GM18951 (cell line): ENCODE measurements around the gene DUSP6.

ENCODE experiments used
- POLR2A ChIP-seq: IDR thresholded peaks from 4 replicates; pipeline ENCODE4 v1.6.1; 2011; ENCODE audit warnings: mild to moderate bottlenecking; ENCODE audit not compliant: insufficient read length, insufficient read depth; ENCODE audit errors: extremely low read depth
- in situ Hi-C: fragments of 300-500 bp; cut with MboI; formaldehyde crosslinking; loops from one replicate; pipeline ENCODE4 v1.12.0; 2022; ENCODE audit warnings: low sequenced_read_pairs, mixed read lengths, inconsistent platforms; ENCODE audit not compliant: unreplicated experiment

The DUSP6 gene

GRCh38 chr12:89305373-89305772 is 46.9 kb downstream of the DUSP6 start:
- in situ Hi-C loops, result no loop called here
- no peak for TF ChIP-seq POLR2A

- TF ChIP-seq POLR2A, result no peak
- in situ Hi-C loops, result no loop called here
Measured at GRCh38 chr12:89299931-89300330, 52.4 kb downstream of the DUSP6 start.

GRCh38 chr12:89299417-89299816 is 52.9 kb downstream of the DUSP6 start:
- no peak for TF ChIP-seq POLR2A
- in situ Hi-C loops, result no loop called here
